Measurements from ENCODE around the gene UST. TPM values are rescaled to one million over a fixed set of nuclear protein-coding genes. Genes with fewer than 3 reads are reported as not detected.

The UST gene
- total and polyA plus RNA-seq, 2 of the 8 experiments (the other 6 are each of a cell fraction or from before 2014, with no cell fraction given), result 13.5 to 34.5 TPM

DNA sequence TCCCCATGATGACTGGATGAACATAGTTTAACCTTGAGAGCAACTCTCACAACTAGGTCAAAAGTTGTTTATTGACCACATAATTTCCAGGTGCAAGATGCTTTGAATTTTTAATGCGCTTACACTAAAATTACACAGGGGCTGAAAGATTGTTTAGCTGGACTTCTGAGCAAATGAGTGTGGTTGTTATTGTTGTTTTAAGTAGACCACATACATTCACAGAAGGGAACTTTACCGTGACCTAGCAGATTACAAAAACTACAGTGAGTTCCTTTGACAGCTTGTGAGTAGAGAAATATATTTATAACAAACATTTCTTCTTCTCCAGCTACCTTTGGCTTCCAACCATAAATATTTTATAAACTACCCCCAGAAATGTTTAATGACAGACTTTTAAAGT lies 178.9 kb downstream of the UST start (continued):
- TF ChIP-seq, protein P1, sequence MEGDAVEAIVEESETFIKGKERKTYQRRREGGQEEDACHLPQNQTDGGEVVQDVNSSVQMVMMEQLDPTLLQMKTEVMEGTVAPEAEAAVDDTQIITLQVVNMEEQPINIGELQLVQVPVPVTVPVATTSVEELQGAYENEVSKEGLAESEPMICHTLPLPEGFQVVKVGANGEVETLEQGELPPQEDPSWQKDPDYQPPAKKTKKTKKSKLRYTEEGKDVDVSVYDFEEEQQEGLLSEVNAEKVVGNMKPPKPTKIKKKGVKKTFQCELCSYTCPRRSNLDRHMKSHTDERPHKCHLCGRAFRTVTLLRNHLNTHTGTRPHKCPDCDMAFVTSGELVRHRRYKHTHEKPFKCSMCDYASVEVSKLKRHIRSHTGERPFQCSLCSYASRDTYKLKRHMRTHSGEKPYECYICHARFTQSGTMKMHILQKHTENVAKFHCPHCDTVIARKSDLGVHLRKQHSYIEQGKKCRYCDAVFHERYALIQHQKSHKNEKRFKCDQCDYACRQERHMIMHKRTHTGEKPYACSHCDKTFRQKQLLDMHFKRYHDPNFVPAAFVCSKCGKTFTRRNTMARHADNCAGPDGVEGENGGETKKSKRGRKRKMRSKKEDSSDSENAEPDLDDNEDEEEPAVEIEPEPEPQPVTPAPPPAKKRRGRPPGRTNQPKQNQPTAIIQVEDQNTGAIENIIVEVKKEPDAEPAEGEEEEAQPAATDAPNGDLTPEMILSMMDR (IDR thresholded peaks at IDR 0.05; ENCODE audit: control extremely low read depth in 1 of 3, insufficient read depth in 1 of 3, low read depth in 1 of 3, low read length in 3 of 3), result no peak
- TF ChIP-seq CREB1 (IDR thresholded peaks at IDR 0.05) (no peak), CHD2 (IDR thresholded peaks at IDR 0.05; ENCODE audit: low read length) (no peak), CBX5 (IDR thresholded peaks at IDR 0.05; ENCODE audit: low read depth, low read length) (no peak), KDM4A (IDR thresholded peaks at IDR 0.05; ENCODE audit: low read depth, low read length, severe bottlenecking) (no peak), RNF2 (IDR thresholded peaks at IDR 0.05; ENCODE audit: borderline replicate concordance, low read depth, low read length, missing control alignments, poor library complexity, severe bottlenecking) (no peak)

Measured in H1 (cell line).